Right forelimb (tissue), 1 donor: ENCODE measurements around the gene TOP2A.
A peak's percentile ranks its signal among the peaks of the same experiment; 100 is the strongest.
"Not testable (repeated sequence)": the region's sequence is repeated elsewhere in the genome, so short reads cannot be mapped to it uniquely, and the experiment has no call there.

ENCODE experiments used
- DNase-seq: peaks from one replicate; pipeline ENCODE4 v3.0.0-alpha.2; 2018

The TOP2A gene

DNA sequence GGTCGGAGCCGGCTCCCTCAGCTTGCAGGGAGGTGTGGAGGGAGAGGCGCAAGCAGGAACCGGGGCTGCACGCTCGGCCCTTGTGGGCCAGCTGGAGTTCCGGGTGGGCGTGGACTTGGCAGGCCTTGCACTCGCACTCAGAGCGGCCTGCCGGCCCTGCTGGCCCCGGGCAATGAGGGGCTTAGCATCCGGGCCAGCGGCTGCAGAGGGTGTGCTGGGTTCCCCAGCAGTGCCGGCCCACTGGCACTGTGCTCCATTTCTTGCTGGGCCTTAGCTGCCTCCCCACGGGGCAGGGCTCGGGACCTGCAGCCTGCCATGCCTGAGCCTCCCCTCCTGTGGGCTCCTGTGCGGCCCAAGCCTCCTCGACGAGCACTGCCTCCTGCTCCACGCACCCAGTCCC lies 41.9 kb downstream of the TOP2A start:
- DNase-seq, result not testable (repeated sequence)

GRCh38 chr17:40374821-40375498 lies 42.7 kb downstream of the TOP2A start:
- DNase-seq, result no peak

DNA sequence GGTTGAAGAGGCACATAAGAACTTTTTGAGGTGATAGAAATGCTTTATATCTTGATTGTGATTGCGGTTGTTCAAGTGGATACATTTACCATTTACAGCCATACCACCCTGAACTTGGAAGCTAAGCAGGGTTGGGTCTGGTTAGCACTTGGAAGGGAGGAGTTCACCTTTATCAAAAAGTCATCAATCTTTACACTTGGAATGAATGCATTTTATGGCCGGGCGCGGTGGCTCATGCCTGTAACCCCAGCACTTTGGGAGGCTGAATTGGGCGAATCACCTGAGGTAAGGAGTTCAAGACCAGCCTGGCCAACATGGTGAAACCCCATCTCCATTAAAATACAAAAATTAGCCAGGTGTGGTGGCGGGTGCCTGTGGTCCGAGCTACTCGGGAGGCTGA lies 43.7 kb downstream of the TOP2A start:
- no peak for DNase-seq

GRCh38 chr17:40373324-40373723 lies 44.4 kb downstream of the TOP2A start:
- no peak for DNase-seq

GRCh38 chr17:40372644-40373043 lies 45.1 kb downstream of the TOP2A start:
- not testable (repeated sequence) for DNase-seq

- DNase-seq, result no peak
These were observed 45.7 kb downstream of the TOP2A start for GRCh38 chr17:40372031-40372430.

DNA sequence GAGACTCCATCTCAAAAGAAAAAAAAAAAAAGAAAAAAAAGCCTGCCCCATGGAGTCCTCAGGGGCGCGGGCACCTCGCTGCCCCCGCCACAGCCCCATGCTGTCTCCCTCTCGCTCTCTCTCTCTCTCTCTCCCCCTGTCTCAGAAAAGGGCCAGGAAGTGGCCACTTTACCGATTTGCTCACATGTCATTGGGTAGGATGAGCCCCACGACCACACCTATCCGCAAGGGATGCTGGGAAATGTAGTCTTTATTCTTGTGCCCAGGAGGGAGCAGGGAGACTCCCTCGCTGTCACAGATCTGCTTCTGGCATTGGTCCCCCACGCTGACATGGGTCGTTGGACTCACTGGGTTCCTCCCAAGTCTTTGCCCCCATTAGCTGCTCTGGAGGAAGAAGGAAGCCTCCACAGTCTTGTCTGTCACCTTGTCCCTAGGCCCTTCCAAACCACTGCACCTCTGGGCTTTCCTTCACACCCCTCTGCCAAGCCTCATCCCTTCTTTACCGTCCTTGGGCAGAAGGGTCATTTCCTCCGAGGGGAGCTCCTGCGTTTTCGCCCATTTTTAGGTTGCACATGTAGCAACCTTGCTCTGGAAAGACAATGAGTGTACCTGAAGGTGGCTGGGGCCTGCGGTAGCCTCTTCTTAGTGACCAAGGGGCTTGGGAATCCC lies 46.3 kb downstream of the TOP2A start:
- DNase-seq, result no peak

DNA sequence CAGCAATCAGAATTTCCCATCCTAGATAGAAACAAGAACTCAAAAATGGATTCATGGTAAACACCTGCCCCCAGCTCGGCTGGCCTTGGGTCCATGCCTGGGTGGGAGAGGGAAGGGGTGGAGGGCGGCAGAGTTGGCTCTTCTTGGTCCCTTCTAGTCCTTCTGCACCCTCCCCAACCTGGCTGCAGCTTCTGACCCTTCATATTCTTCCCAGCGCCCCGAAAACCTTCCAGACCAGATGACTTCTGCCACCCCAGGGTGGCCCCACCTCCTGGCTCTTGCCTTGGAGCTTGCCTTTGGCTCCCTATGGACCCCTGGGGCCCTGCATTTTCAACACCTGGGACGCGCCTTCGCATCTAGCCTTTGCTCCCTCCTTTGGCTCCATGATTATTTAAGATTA lies 47.8 kb downstream of the TOP2A start:
- DNase-seq, result no peak

DNA sequence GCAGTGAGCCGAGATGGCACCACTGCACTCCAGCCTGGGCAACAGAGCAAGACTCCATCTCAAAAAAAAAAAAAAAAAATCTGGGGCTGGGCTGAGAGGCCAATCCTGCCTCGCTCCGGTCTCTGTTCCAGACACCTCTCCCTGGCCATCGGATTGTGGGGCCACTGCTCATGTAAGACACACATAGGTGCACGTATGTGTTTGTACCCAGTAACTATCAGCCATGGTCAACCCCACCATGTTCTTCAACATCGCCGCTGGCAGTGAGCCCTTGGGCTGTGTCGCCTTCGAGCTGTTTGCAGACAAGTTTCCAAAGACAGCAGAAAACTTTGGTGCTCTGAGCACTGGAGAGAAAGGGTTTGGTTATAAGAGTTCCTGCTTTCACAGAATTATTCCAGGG lies 50.0 kb downstream of the TOP2A start:
- DNase-seq, result not testable (repeated sequence)

DNA sequence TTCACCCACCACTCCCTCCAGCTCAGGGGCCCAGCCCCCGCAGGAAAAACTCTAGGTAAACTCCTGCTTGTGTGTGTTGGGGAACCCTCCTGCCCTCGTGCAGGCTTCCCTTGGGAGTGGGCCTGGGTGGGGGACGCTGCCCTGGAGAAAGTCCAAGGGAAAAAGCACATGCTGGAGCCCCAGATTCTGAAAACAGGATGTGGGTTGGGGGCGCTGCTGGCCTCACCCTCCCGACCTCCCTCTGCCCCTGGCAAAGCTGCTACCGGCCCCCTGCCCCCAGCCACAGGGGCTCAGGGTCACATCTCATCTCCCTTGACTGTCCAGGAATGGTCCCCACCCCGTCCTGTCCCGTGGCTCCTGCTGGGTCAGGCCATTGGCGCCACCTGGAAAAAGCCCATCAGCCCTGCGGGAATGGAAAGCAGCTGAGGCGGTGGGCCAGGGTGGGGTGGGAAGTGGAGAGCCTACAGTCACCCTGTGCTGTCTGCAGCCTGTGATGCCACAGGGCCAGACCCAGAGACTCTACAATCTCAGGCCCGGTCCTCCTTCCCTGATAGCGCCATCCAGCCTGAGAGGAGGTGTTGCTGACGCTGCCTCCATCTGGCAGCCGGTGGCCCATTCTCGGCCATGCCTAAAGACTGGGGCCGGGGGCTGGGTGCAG lies 50.7 kb downstream of the TOP2A start:
- peak; percentile 33 for DNase-seq

DNA sequence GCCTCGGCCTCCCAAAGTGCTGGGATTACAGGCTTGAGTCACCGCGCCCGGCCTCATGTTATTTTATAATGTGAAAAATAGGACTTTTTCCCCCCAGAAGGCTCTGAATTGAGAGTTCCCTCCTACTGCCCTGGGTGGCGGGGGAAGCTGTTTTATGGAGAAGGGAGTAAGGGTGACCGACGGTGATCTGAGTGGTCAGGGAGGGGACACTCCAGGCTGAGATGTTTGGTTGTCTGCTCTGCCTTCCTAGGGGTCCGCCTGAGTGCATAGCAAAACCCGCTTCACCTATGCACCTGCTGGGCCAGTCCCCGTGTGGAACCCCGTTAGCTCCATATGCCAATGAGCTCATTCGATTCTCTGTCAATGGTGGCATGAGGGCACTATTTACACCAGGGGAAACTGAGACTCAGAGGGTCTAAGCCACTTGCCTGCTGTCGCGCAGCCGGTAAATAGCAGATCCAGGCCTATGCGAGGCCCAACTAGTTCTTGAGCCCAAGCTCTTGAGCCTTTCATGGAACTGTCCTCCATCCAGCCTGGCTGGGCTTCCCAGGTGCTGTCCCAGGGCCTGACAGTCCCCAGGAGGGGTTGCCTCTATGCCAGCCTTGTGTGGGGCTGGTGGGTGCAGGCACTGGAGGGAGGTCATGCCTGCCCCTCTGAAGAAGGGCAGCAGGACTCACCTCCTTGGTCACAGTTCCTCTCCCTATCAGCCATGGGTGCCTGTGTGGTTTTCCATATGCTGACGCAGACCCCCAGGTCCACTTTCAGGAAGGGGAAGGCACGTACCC lies 51.4 kb downstream of the TOP2A start:
- no peak for DNase-seq

GRCh38 chr17:40364906-40365305 lies 52.8 kb downstream of the TOP2A start:
- no peak for DNase-seq

DNA sequence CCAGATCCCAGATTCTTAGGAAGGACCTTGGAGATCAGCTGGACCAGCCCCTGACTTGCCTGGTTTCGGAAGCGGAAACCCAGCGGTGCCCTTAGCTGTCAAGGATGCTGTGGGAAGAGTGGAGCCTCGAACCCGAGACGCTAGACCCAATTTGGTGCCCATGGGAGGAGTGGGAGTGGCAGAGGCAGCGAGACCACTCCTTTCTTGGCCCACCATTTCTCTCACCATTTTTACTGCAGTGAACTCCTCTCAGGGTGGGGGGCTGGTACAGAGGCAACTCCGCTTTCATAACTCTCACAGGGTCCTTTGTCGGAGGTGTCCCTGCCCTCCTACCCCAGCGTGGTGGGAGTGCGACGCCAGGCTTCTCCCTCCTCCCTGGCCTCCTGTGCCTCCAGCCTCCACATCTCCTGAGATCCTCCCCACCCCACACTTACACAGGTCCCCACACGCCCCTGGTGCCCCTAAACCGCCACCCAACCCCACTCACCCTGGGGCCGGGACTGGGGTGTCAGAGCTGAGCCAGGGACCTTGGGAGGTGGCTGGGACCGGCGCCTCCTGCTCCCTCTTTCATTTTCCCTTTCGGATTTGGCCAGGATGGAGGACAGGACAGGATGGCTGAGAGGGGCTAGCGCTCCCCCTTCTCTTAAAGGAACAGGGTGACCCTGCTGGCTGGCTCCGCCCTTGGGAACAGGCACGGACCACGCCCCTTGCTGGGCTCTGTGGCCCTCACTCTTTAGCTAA lies 53.4 kb downstream of the TOP2A start, which contains the start of gene GJD3:
Gene GJD3, minus strand, starts transcription at position 617 of the 741 bp plus-strand sequence. CDS start 922 bp downstream, outside the sequence.
- peak; percentile 45 for DNase-seq

DNA sequence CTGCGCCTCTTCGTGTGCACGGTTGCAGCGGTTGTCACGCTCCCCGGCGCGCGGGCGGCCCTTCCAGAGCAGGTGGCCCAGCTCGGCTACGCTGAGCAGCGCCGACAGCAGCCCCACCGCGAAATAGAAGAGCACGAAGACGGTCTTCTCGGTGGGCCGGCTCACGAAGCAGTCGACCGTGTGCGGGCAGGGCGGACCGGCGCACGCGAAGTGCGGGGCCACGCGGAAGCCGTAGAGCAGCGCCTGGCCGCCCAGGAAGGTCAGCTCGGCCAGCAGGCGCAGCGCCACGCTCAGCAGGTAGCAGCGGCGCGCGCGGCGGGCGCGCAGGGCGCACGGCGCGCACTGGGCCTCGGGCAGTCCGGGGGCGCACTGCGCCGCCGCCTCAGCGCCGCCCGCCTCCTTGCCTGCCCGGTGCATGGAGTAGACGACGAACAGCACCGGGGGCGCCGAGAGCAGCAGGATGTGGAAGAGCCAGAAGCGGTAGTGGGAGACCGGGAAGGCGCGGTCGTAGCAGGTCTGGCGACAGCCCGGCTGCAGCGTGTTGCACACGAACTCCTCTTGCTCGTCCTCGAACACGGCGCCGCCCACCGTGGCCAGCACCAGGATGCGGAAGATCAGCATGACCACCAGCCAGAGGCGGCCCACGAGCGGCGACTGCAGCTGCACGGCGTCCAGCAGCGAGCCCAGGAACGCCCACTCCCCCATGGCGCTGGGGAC lies 54.4 kb downstream of the TOP2A start:
- peak; percentile 60 for DNase-seq

GRCh38 chr17:40362696-40363110 lies 55.0 kb downstream of the TOP2A start:
- DNase-seq, result peak; percentile 74

DNA sequence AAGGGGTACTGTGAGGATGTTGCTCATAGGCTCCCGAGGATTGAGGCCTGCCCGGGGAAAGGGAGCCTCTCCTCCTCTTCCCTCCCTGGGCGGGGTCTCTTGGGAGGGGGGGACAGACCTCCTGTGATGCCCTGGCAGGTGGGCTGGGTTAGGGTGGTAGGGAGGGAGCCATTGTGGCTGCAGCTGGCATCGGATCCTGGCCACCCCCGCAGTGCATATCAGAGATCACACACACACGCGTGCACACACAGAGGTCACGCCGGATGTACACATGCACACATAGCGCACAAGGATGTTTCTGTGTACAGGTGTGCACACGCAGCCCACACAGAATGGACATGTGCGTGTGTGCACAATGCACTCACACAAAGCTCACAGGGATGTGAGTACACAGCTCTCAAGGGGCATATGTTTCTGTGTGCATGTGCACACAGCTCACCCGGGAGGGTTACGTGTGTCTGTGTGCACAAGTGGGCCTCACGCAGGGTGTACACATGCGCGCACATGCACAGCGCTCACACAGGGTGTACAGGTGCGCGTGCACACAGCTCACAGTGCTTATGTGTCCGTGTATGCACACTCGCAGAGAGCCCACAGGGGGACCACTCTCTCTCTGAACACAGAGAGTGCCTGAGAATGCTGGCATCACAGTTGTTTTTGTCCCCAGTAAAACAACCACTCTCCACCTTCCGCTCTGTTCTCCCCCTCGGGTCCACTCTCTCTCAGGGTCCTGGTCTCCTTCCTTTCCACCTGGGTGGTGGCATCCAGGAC lies 55.6 kb downstream of the TOP2A start:
- DNase-seq, result no peak

DNA sequence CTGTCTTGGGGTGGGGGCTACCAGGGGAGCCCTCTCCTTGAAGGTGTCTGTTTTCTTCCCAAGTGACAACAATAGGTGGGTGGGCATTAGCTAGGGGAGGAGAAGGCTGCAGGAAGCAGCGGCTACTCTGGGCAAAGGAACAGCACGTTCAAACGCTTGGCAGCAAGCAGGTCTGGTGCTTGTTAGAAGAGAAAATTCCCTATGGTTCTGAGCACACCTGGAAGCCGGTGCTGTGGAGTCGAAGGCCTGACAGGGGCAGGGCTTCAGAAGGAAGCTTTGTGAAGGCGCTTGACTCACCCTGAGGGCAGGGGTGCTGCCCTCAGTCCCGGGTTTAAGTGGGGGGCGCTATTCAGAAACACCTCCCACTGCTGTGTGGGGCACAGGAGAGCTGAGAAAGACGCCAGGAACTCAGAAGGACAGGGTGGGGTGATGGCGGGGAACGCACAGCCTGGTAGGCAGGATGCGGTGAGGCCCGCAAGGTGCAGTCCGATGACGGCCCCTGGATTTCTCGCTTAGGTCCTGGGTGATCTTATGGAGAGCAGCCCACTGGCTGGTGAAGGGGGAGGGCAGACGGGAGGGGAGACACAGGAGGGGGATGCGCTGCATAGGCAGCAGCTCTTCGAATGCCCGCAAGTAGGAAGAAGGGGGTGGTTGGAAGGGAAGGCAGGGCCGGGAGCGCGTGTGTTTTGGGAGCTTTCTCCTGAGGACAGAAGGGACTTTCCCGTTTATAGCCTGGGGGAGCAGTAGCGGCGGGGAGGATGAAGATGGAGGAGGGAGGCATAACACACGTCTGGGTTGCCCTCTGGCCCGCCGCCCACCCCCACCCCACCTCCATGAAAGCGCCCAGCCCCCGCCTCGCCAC lies 56.4 kb downstream of the TOP2A start:
- DNase-seq, result peak; percentile 37

- DNase-seq, result peak; percentile 22
These were observed 57.6 kb downstream of the TOP2A start for GRCh38 chr17:40360091-40360490.

- peak; percentile 94 for DNase-seq
These were observed 59.2 kb downstream of the TOP2A start for GRCh38 chr17:40358323-40359038.
